Non-pigmented ciliary epithelial cell (primary cell): ENCODE measurements around the gene TUBGCP3.
"Not testable (repeated sequence)": the region's sequence is repeated elsewhere in the genome, so short reads cannot be mapped to it uniquely, and the experiment has no call there.

Experiments used
- DNase-seq: peaks from one replicate; pipeline ENCODE4 v3.0.0-alpha.2; 2010; ENCODE audit warnings: low read depth

TUBGCP3 gene

GRCh38 chr13:112579310-112579843 is 8.6 kb downstream of the TUBGCP3 start:
- no peak for DNase-seq

- no peak for DNase-seq
Observed at GRCh38 chr13:112576768-112577167, 11.2 kb downstream of the TUBGCP3 start.

DNA sequence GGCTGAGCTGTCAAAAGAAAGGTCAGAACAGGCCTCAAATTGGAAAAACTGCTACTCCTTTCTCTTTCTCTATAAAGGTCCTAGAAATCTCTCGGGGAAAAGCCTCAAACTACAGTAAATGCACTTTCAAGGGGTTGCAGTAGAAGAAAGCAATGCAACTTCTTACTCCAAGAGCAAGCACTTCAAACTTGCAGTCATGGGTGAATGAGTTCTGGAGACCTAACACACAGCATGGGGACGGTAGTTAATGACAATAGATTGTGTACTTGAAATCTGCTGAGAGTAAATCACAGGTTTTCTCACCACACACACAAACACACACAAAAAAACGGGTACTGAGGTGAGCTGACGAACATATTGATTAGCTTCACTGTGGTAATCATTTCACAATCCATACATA is 11.8 kb downstream of the TUBGCP3 start:
- DNase-seq: no peak

DNA sequence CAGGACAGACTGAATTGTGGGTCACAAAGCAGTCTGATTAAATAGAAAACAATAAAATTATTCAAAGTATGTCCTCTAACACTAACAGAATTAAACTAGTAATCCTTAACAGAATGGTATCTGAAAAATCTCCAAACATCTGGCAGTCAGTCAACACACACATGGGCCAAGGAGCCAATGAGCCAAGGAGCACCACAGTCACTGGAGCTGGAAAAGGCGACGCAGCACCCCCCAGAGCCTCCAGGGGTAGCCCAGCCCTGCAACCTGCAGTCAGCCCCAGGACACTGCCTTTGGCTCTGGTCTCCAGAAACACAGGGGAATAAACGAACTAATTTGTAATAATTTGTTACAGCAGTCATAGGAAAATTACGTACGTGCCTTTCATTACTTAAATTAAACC is 12.3 kb downstream of the TUBGCP3 start:
- no peak for DNase-seq

DNA sequence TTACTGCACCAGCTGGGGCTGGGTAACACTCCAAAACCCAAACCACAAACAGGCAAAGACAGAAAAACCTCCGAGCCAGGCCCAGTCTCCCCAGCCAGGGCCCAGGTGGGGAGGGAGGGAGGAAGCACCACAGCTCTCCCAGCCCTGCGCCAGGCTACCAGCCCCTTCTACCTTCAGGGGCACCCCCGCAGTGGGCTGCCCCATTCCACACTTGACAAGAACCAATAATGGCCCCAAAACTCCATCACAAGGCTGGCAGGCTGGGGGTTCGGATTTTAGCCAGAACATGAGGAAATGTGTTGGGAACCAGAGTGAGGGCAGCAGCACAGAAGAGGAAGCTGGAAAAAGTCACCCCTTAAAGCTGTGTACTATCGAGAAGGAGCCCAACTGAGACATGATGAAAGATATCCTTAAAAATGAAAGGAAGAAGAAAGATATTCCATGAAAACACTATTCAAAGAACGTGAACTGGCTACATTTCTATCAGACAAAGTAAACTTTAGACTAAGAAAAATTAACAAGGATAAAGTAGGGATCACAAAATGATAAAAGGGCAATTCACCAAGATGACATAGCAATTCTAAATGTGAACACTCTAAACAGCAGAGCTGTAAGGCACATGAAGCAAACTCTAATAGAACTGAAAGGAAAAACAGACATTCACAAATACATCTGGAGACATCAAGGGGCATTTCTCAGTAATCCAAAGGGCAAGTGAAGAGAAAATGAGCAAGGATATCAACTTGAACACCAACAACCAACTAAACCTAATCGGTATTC is 12.9 kb downstream of the TUBGCP3 start:
- DNase-seq: no peak

DNA sequence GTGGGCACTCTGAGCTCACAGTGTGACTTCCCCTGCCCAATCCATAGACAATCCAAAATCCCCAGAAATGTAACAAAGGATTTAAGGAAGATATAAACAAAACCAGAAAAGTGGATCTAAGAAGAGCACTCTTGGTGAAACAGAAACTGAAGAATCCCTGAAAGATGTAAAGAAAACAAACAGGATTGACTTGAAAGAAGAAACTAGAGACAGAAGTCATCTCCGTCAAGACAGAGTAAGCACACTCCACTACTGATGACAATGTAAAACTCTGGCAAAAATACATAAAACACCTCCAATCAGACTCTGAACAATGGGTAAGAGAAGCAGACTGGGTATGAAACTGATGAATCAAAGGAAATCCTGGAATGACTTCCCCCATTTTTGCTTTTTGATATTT is 13.5 kb downstream of the TUBGCP3 start:
- no peak for DNase-seq

GRCh38 chr13:112573710-112574109 is 14.2 kb downstream of the TUBGCP3 start:
- no peak for DNase-seq

- DNase-seq: no peak
Observed at GRCh38 chr13:112572366-112572765, 15.6 kb downstream of the TUBGCP3 start.

DNA sequence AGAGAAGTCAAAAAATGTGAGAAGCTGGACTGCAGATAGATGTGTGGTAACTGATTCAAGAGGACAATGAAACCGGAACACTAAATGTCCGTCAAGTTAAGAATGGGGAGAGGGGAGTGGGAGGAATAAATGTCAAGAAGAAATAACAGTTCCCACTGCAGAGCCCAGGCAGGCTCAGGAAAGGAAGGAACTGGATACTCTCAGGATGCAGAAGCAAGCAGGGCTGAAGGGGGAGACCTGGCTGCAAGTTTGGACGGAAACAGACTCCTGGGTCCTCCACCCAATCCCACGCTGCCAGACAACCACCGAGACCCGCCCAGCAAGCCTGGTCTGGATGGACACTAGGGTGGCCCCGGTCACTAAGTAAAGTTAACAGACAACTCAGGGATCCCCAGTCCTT is 18.1 kb downstream of the TUBGCP3 start:
- DNase-seq: no peak

DNA sequence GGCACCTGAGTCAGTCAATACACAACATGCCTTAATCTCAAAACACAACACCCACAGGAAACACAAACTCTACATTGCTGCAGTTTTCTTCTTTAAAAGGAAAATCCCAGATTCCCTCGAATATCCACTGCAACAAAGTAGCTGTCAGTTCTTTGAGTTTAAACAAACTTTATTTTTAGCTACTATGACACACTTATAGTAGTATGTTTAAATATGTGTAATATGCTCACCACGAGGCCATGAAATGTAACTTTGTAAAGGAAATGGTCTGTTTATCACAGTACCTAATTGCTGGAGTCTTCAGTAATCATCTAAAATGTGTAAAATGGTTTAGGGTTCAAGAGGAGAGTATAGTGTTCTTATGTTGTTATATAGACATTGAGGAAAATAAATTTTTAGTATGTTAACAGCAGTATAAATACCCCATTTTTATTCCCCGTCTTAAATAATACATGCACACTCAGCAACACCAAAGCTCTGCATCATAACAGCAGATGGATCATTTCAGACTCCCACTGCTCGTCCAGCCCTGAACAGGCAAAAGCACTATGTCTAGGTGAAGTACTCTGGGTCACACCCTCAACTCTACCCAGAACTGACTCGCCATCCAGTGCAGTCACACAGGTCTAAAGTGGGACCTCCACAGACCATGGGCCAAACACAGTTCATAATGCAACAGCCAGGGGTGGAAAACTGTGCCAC is 20.6 kb downstream of the TUBGCP3 start:
- no peak for DNase-seq

- DNase-seq: no peak
Observed at GRCh38 chr13:112562786-112563383, 25.1 kb downstream of the TUBGCP3 start.

DNA sequence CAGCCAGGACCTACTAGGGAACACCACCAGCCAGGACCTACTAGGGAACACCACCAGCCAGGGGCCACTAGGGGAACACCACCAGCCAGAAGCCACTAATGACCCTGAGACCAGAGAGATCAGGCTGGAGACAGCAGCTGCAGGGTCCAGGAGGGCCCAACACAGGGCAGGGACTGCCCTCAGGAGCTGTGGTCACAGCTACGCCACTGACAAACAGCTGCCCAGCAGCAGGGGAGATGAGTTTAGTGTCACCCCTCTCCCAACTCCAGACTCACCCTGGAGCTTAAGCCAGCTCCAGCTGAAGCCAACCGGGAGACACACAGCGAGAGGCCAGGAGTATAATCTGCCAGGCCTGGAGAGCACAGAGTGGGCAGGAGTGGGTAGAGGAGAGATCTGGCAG is 25.7 kb downstream of the TUBGCP3 start:
- DNase-seq: no peak

- no peak for DNase-seq
Observed at GRCh38 chr13:112561478-112561877, 26.5 kb downstream of the TUBGCP3 start.

DNA sequence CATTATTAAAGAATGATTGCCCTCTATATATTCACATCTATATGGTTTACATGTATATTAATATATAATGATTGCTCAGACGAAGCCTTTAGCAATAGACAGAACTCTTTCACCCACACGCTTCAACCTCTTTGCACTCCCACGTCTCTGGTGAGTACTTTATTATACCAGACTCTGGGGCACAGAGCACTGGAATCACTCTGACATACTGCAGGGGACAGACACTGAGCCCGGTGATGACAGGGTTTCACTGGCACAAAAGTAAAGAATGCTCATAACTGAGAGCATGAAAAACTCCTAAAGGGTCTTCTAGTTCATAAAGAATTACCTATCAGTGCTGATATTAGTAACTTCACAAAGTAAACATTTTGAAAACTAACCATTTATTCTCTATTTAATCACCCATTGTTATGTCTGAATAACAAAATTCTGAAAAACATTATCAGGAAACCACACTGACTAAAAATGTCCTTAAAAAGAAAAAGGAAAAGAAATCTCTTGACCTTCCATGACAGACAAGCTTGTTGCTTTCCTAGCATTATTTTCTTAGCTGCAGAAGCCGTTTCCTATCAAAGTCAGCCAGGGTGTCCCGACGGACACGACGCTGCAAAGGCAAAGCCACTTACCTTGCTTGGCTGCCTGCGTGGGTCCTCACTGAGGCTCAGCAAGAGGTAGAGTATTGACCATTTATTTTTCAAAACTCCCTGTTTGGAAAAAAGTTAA is 29.1 kb downstream of the TUBGCP3 start:
- DNase-seq: no peak

GRCh38 chr13:112556600-112556999 is 31.4 kb downstream of the TUBGCP3 start:
- DNase-seq: no peak

DNA sequence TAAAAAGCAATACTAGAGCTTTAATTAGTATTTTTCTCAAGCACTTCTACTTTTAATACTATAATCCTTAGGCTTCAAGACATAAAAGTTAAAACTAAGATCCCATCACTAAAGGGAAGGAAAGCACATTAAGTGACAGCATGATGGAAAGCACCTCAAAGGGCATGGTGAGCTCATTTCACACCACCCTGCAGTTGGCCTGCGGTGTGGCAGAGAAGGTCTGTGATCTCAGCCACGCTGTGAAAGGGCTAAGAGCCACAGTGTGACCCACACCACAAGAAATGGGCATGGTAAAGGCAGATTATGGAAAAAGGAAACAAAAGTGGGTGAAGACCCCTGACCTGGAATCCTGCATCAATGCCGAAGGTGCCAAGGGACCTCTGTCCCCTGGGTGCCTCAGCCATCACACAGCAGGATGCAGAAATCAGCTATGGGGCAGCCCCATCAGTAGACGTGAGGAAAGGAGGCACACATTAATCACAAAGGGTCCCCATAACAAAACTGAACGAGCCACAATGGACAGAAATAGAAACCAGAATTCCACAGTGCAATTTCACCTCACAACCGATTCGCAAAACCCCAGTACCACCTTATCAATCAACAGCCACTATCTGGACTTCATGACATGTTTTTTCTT is 33.6 kb downstream of the TUBGCP3 start:
- DNase-seq: no peak

DNA sequence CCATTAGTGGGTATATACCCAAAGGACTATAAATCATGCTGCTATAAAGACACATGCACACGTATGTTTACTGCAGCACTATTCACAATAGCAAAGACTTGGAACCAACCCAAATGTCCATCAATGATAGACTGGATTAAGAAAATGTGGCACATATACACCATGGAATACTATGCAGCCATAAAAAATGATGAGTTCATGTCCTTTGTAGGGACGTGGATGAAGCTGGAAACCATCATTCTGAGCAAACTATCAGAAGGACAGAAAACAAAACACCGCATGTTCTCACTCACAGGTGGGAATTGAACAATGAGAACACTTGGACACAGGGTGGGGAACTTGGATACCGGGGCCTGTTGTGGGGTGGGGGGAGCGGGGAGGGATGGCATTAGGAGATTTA is 39.0 kb downstream of the TUBGCP3 start:
- not testable (repeated sequence) for DNase-seq

DNA sequence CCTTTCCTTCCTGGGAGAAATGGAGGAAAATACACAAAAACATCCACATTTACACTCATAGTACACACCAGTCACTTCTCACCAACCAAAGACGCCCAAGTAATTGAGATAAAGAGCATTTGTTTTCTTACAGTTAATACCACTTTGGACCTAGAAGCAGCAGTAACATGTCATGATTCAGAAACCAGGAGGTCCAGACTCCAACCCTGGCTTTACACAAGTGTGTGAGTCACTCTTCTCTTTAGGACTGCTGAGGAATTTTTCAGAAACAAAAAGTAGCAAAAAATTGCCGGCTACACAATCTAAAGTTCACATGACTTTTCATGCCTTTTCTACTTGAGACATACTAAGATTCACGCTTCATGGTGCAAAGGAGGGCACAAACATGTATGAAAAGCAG is 42.1 kb downstream of the TUBGCP3 start:
- DNase-seq: peak; percentile 78

- DNase-seq: no peak
Observed at GRCh38 chr13:112532837-112533745, 54.9 kb downstream of the TUBGCP3 start.

DNA sequence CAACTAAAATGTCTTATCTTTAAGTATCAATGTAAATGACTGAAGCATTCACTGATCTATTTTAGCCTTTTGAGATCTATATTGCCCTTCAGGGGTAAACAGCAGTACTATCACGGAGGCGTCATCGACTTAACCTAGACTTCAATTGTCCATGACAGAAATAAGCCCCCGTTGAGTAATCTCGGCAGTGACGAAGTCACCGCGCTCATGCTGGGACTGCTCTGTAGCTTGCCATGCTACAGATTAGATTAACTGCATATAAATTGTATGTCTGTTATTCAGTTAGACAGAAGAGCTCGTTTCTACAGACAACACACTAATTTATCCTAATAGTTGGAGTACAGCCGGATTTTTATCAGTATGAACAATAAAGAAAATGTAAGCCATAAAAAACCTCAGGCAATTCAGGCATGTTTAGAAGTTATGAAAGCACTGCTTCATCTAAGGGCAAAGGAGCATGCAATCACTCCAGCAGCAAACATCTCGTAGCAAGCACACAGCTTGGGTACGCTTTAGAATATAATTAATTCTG is 56.6 kb downstream of the TUBGCP3 start:
- no peak for DNase-seq
